ENCODE results near the gene EPB41L1. TPM values are rescaled to one million over a fixed set of nuclear protein-coding genes. Genes with fewer than 3 reads are reported as not detected.

EPB41L1 gene
- polyA plus RNA-seq, 4 donors = 63.6 to 81.6 (median 71.9) TPM

GRCh38 chr20:36252511-36252910 is 98.0 kb downstream of the EPB41L1 start:
- no peak for DNase-seq (ENCODE audit: low read depth in 4 of 4, low spot score in 2 of 4)

GRCh38 chr20:36253036-36253435 is 98.5 kb downstream of the EPB41L1 start:
- no peak for DNase-seq (ENCODE audit: low read depth in 4 of 4, low spot score in 2 of 4)

DNA sequence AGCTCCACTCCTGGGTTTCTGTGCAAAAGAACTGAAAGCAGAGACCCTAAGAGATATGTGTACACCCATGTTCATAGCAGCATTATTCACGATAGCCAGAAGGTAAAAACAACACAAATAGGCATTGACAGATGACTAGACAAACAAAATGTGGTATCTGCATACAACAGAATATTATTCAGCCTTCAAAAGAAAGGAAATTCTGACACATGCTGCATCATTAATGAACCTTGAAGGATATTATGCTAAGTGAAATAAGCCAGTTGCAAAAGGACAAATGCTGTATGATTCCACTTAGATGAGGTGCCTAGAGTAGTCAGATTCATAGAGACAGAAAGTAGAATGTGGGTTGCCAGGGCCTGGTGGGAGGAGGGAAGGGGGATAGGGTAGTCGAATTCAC is 99.5 kb downstream of the EPB41L1 start:
- no peak for DNase-seq (ENCODE audit: low read depth in 4 of 4, low spot score in 2 of 4)

GRCh38 chr20:36255445-36255844 is 100.9 kb downstream of the EPB41L1 start:
- DNase-seq (ENCODE audit: low read depth in 4 of 4, low spot score in 2 of 4) = no peak

GRCh38 chr20:36259177-36260061 is 104.9 kb downstream of the EPB41L1 start:
- no peak for DNase-seq (ENCODE audit: low read depth in 4 of 4, low spot score in 2 of 4)

DNA sequence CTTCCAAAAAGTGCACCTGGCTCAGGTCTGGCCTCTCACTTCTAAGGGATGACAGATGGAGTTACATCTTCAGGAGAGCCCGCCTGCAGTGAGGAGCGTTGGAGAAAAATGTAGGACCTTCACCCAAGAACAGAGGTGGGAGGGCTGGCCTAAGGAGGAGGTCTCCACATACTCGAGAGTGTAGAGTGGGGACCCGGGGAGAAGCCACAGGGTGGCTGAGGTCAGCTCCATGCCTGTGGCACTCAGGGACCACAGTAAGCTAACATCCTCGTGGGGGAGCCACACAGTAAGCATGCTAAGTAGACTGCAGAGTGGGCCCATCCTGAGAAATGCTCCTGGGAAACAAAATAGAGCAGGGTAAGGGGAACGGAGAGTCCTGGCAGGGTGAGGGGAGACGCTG is 105.8 kb downstream of the EPB41L1 start:
- DNase-seq (ENCODE audit: low read depth in 4 of 4, low spot score in 2 of 4) = no peak

DNA sequence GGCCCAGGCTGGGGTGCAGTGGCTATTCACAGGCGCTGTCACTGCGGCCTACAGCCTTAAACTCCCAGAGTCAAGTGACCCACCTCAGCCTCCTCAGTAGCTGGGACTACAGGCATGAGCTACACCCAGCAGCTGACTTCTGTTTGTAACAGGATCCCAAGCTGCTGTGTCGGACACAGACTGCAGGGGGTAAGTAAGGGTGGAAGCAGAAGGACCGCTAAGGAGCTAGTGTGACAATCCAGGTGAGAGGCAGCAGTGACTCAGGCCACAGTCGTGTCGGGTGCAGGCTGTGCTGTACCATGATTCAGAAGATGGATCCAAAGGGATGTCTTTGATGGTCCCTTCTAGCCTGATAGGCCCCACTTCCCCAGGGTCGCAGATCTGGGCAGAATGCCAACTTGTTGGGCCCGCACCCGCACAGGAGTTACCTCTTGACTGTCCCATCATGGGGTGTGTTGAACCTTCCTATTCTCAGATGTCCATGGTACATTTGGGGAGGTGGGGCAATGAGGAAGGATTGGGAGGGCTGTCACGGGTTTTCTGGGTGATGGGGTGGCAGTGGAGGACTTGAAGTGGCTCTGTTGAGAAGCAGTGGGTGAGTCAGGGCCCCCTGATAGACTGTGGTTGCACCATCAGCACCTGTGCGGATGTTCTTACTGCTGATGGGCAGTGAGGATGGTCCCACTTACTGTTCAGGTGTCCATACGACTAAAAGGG is 107.0 kb downstream of the EPB41L1 start:
- DNase-seq (ENCODE audit: low read depth in 4 of 4, low spot score in 2 of 4) = no peak

- DNase-seq (ENCODE audit: low read depth in 4 of 4, low spot score in 2 of 4) = no peak
These were observed 107.9 kb downstream of the EPB41L1 start for GRCh38 chr20:36262440-36262839.

GRCh38 chr20:36264426-36265246 is 110.1 kb downstream of the EPB41L1 start:
- DNase-seq (ENCODE audit: low read depth in 4 of 4, low spot score in 2 of 4) = no peak

DNA sequence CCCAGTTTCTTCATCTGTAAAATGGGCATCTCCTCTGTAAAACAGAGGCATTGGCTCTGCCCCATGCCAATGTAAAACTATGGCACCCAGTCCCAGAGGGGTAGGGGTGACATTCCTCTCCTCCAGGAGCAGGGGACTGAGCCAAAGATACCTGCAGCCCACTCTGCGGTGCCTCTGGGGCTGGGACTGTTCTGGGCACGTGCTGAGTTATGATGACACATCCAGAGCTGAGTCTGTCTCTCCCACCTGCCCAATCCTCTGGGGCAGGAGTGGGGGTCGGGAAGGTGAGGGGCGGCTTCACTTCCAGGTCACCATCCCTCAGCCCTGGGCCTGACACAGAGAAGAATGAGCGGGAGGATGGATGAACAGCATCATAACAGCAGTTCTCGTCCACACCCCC is 111.6 kb downstream of the EPB41L1 start:
- DNase-seq (ENCODE audit: low read depth in 4 of 4, low spot score in 2 of 4) = no peak

DNA sequence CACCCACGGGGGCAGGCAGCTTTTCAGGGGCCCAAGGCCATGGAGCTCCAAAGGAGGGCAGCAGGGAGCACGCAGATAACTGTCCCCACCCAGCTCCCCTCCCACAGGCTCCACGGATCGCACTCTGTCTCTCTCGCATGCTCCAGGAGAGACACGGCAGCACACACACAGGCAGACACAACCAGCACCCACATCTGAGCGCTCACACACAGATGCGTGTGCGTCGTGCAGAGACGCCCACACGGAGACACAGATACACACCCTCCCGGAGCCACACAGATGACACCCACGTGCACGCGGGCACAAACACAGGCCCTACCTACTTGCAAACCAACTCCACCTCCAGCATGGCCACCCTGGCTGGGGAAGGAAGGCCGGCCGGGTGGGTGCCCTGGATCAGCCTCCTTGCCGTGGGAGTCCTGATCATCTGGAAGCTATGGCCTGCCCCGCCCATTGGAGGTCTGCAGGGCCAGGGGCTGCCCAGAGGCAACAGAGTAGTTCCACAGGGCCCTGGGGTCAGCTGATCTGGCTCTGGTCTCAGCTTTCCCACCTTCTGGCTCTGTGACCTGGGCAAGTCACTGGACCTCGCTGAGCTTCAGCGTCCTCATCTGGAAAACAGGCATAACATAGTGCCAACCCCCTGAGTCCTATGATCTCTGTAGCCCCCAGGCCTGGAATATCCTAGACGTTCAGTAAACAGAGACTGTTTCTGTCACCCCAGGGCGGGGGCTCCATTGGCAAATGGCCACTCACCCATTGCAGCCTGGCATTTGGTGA is 113.3 kb downstream of the EPB41L1 start:
- no peak for DNase-seq (ENCODE audit: low read depth in 4 of 4, low spot score in 2 of 4)

- no peak for DNase-seq (ENCODE audit: low read depth in 4 of 4, low spot score in 2 of 4)
These were observed 114.2 kb downstream of the EPB41L1 start for GRCh38 chr20:36268440-36269342.

GRCh38 chr20:36269507-36269906 is 115.0 kb downstream of the EPB41L1 start:
- no peak for DNase-seq (ENCODE audit: low read depth in 4 of 4, low spot score in 2 of 4)

DNA sequence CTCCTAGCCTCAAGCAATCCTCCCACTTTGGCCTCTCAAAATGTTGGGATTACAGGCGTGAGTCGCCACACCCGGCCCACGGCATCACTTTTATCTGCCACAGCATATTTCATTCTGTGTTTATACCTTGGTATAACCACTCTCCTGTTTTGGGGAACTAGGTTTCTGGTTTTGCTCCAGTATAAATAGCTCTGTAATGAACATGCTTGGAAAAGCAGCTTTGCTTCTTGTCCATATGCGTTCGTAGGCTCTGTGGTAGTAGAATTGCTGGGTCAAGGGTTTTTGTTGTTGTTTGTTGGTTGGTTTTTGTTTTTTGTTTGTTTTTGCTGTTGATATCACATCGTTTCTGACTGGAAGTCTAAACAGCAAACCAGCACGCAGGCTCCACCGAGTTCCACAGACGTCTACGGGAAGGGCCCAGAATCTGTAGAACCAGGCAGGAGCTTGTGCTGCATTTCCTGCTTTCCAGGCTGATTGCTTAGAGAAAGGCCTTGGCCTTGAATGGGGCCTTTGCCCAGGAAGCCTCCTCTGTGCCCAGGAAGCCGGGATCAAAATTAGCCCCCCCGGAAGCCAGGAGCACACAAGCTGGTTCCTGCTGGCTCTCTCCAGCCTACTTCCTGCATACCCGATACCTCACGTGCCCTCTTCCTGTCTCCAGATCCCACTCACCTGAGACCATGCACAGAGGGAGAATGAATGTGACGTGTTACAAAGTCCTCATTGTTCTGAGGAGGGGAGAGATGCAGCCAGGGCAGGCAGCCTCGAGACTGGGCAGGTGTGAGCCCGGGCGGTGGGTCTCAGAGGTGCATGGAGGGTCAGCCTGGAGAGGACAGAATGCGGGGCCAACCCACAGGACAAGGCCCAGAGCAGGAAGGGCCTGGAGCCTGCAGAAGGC is 116.5 kb downstream of the EPB41L1 start:
- DNase-seq (ENCODE audit: low read depth in 4 of 4, low spot score in 2 of 4) = no peak

GRCh38 chr20:36271639-36272546 is 117.4 kb downstream of the EPB41L1 start:
- no peak for DNase-seq (ENCODE audit: low read depth in 4 of 4, low spot score in 2 of 4)

DNA sequence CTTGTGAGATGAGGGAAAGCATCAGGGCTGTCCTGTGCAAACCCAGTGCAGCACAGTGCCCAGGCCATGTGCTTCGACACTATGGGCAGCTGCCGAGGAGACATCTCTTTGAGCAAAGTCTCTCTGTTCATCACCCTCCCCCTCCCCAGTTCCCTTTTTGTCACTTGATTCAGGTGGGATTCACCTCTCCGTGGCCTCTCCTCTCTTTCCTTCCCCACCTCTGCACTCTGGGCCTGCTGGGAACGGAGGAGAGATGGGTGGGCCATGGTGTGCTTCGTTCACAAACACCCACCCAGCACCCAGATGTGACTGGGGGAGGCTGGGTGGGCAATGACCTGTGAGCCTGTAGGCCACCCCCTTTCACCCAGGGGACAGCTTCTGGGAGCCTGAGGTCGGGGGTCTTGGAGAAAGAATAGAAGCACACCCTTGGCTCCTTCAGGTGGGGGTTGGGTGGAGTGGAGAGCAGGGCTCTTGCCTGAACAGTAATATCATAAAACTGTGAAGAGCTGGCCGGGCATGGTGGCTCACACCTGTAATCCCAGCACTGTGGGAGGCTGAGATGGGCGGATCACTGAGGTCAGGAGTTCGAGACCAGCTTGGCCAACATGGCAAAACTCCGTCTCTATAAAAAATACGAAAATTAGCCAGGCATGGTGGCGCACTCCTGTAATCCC is 118.1 kb downstream of the EPB41L1 start:
- DNase-seq (ENCODE audit: low read depth in 4 of 4, low spot score in 2 of 4) = no peak

Measured in left renal cortex interstitium (tissue), 4 donors.